HG03558 (cell line): Measurements from ENCODE around the gene SPEF1.

Source experiments
- ATAC-seq: cut with Tn5 transposase; IDR thresholded peaks from one replicate; pipeline ENCODE4 v1.9.1; 2021; ENCODE audit warnings: moderate number of reproducible peaks; ENCODE audit not compliant: unreplicated experiment; ENCODE audit errors: extremely low read depth

SPEF1 gene

DNA sequence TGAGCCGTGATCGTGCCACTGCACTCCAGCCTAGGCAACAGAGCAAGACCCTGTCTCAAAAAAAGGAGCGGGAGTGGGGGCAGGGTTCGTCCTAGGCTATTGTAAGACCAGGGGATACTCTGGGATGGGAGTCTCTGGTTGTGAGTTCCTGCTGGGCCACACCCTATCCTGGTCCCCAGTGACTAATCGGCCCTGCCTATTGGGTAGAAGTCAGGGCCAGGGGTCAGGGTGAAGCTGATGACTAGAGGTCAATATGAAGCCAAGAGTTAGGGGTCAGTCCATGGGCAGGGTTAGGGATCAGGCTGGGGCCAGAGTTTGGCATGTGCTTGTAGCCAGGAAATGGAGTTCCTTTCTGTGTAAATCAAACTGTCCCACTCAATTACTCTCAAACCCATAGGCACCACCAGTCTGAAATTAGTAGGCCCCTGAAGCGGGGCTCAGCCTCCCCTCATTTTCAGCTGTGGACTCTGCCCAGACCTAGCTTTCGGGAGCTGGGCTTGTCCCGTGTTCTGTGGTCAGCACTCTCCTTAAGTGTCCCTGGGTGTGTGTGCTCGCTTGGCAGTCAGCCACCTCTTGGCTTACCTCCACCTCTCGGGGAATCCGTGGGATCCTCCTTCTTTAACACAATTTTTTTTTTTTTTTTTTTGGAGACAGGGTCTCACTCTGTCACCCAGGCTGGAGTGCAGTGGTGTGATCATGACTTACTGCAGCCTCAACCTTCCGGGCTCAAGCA, 47.0 kb downstream of the SPEF1 start:
- no peak for ATAC-seq

- ATAC-seq = no peak
These were observed 47.9 kb downstream of the SPEF1 start for GRCh38 chr20:3733119-3733995.

DNA sequence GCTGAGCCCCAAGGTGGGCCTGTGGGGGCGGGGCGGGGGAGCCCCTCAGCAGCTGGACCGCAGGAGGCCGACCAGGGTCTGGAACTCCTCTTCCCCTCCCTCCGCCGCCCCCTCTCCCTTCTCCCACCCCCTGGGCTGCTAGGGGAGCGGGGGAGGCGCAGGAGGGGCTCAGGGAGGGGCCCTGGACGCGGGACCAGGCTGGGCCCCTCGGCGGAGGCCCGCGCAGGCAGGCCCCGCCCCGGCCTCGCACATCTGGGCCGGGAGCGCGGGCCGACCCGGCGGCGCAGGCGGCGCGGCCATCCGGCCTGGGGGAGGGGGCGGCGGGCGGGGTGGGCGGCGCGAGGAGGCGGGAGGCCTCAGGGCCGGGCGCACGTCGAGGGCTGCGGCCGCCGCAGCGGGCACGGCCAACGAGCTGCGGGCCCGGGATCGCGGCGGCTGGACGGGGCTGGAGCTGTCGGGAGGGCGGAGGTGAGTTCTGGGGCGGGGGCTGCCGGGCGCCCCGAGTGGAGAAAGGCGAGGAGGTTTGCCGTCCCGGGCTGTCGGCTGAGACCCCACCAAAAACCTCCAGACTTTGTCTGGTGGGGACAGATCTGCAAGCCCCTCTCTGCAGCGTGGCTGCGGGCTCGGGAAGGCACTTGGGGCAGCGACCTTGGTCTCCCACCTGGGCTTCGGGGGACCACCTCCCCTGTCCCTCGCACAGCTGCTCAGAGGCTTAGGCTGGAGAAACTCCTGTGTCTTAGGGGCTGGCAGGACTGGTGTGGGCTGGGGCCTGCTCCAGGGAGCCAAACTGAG, 48.7 kb downstream of the SPEF1 start, which contains the start of gene HSPA12B:
Gene HSPA12B, plus strand, starts transcription at position 359 of the 792 bp plus-strand sequence. CDS start 5,990 bp downstream, outside the sequence.
- ATAC-seq = no peak

DNA sequence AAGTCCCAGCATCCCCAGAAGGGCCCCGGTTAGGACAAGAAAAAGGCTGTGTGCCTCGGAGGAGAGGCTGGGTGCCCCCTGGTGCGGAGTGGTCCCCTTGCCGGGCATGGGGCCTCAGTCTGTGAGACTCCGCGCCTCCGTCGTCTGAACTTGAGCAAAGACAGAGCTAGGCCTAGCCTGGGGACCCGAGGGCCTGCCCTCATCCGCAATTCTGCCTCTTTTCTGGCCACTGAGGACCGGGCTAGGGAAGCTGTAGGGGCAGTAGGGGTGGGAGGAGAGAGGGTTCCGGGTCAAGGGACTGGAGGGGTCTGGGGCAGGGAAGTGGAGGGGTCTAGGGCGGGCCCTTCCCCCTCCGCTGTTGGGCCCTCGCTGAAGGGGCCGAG, 49.3 kb downstream of the SPEF1 start:
- ATAC-seq = no peak

GRCh38 chr20:3730803-3731672, 50.2 kb downstream of the SPEF1 start:
- no peak for ATAC-seq

- no peak for ATAC-seq
These were observed 51.3 kb downstream of the SPEF1 start for GRCh38 chr20:3729811-3730540.

- ATAC-seq = no peak
These were observed 51.9 kb downstream of the SPEF1 start for GRCh38 chr20:3729378-3729777.

DNA sequence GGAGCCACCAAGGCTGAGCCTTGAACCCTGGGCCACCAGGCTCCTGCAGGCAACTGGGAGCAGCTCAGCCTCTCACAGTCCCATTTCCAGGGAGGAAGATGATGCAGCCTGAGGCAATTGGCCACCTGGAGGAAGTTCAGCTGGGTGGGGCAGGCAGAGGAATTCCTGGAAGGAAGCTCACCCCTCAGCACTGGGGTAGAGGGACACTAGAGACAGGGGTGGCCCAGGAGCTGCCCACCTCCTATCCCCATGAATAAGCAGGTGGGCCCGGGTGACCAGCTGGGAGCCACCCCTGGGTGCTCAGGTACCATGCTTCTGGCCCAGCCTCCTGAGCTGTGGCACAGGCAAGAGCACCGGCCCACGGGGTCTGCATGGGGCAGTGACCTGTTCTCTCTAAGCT, 52.4 kb downstream of the SPEF1 start:
- ATAC-seq = no peak

DNA sequence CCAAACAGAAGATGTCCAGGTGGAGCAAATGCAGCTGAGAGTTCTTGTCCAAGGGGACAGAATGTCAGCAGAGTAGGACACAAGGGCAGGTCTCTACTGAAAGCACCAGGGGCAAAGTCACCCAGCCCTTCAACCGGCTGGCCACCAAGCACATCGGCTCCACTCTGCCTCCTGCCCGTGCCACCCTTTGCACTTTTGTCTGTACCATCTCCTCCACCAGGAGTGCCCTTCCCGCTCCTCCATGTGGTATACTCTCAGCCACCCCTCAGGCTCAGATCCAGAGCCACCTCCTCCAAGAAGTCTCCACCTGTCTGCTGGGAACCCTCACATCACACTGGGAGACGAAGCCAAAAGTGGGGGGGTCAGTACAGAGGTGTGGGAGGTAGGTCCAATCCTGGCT, 52.9 kb downstream of the SPEF1 start:
- no peak for ATAC-seq
